HFFc6 (cell line): ENCODE results near the gene COPZ1. TPM values are rescaled to one million over a fixed set of nuclear protein-coding genes. Genes with fewer than 3 reads are reported as not detected.

Experiments
- DNase-seq: peaks from one replicate; pipeline ENCODE4 v3.0.0-alpha.2; 2018
- H3K27ac Mint-ChIP-seq: 2 replicates; pipeline ENCODE4 v1.8.0; 2020; ENCODE audit warnings: mild to moderate bottlenecking, mixed read lengths
- H3K27me3 Mint-ChIP-seq: 2 replicates; pipeline ENCODE4 v1.8.0; 2021; ENCODE audit warnings: mild to moderate bottlenecking, moderate library complexity, mixed read lengths; ENCODE audit not compliant: insufficient read depth
- H3K36me3 Mint-ChIP-seq: 2 replicates; pipeline ENCODE4 v1.8.0; 2021; ENCODE audit warnings: low read depth, mixed read lengths
- H3K4me1 Mint-ChIP-seq: 2 replicates; pipeline ENCODE4 v1.8.0; 2020; ENCODE audit warnings: low read depth, mixed read lengths
- H3K4me3 Mint-ChIP-seq: 2 replicates; pipeline ENCODE4 v1.8.0; 2020; ENCODE audit warnings: mild to moderate bottlenecking, moderate library complexity, mixed read lengths
- H3K9me3 Mint-ChIP-seq: 2 replicates; pipeline ENCODE4 v1.8.0; 2020; ENCODE audit warnings: mild to moderate bottlenecking, mixed read lengths
- total RNA-seq, 6 experiments: library from RNA; stranded (reverse); fragmentation: NEBNext Ultra II Directional; extraction: Animal tissue kit (Norgen Biotek cat#: 25700); gene quantifications; 2 replicates in 1 of 6; 3 replicates in 5 of 6; pipeline ENCODE4 v1.2.3, GENCODE V29; 2021
- TF ChIP-seq, protein P1 (sequence below): fragments of 200-600 bp; sonication (generic); IDR thresholded peaks from 2 replicates; pipeline ENCODE4 v1.5.0; 2021; ENCODE audit warnings: antibody characterized with exemption, mild to moderate bottlenecking

The COPZ1 gene
- total RNA-seq, 6 experiments from 2014 or later: 178 to 225 (median 200) TPM

- no peak overlapping the region for H3K4me3 Mint-ChIP-seq
- no peaks in the 10 kb centered on the region; the same call in 1 of the 2 replicates for H3K27me3 Mint-ChIP-seq
- peaks cover 54% of the 10 kb centered on the region for H3K4me1 Mint-ChIP-seq
- H3K27ac Mint-ChIP-seq: peak overlapping the region; percentile 46
- H3K36me3 Mint-ChIP-seq: no peaks in the 10 kb centered on the region
- DNase-seq: no peak
- H3K9me3 Mint-ChIP-seq: no peaks in the 10 kb centered on the region
- TF ChIP-seq, protein P1, sequence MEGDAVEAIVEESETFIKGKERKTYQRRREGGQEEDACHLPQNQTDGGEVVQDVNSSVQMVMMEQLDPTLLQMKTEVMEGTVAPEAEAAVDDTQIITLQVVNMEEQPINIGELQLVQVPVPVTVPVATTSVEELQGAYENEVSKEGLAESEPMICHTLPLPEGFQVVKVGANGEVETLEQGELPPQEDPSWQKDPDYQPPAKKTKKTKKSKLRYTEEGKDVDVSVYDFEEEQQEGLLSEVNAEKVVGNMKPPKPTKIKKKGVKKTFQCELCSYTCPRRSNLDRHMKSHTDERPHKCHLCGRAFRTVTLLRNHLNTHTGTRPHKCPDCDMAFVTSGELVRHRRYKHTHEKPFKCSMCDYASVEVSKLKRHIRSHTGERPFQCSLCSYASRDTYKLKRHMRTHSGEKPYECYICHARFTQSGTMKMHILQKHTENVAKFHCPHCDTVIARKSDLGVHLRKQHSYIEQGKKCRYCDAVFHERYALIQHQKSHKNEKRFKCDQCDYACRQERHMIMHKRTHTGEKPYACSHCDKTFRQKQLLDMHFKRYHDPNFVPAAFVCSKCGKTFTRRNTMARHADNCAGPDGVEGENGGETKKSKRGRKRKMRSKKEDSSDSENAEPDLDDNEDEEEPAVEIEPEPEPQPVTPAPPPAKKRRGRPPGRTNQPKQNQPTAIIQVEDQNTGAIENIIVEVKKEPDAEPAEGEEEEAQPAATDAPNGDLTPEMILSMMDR: no peak
Measured at GRCh38 chr12:54371328-54372112, 46.6 kb downstream of the COPZ1 start.

DNA sequence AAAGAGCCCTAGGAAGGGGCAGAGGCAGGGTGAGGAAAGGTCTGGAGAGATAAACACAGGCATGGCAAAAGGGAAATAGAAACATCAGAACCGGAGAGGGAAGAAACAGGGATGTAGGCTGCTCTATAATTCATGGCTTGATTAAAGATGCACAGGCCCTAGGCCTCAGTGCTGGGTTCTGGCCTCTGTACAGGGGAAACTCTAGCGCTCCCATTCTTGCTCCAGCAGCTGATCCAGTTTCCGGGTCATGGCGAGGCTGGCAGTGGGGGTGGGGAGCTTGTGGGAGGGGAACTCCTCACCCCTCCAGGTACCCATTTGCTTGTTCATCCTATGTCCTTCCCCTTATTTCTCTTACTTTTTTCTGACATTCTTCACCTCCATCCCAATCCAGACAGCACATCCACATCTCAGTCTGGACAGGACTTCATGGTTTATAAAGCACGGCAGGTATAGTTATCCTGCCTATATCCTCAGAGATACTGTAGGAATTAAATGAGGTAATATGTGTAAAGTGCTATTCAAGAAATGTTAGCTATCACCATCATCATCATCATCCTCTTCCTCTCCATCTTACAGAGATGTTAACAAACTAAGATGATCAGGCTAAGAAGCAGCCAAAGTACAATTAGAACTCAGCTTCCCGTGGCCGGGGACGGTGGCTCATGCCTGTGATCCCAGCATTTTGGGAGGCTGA is 47.3 kb downstream of the COPZ1 start:
- no peak for DNase-seq
- TF ChIP-seq, protein P1: no peak
- Mint-ChIP-seq H3K27ac (peak overlapping the region; percentile 46), H3K36me3 (no peaks in the 10 kb centered on the region), H3K4me1 (peaks cover 53% of the 10 kb centered on the region), H3K27me3 (no peaks in the 10 kb centered on the region; the same call in 1 of the 2 replicates), H3K4me3 (no peak overlapping the region), H3K9me3 (no peaks in the 10 kb centered on the region)

- DNase-seq: no peak
- H3K36me3 Mint-ChIP-seq: no peaks in the 10 kb centered on the region
- no peaks in the 10 kb centered on the region for H3K9me3 Mint-ChIP-seq
- no peaks in the 10 kb centered on the region; the same call in 1 of the 2 replicates for H3K27me3 Mint-ChIP-seq
- TF ChIP-seq, protein P1: no peak
- no peak overlapping the region for H3K4me3 Mint-ChIP-seq
- no peak overlapping the region for H3K27ac Mint-ChIP-seq
- H3K4me1 Mint-ChIP-seq: peaks cover 43% of the 10 kb centered on the region
Measured at GRCh38 chr12:54373649-54374561, 49.0 kb downstream of the COPZ1 start.

- TF ChIP-seq, protein P1: no peak
- Mint-ChIP-seq H3K4me3 (no peak overlapping the region), H3K4me1 (peaks cover 41% of the 10 kb centered on the region), H3K36me3 (no peaks in the 10 kb centered on the region), H3K27ac (no peak overlapping the region), H3K9me3 (no peaks in the 10 kb centered on the region), H3K27me3 (no peaks in the 10 kb centered on the region; the same call in 1 of the 2 replicates)
- DNase-seq: no peak
Measured at GRCh38 chr12:54374562-54375258, 49.8 kb downstream of the COPZ1 start.

DNA sequence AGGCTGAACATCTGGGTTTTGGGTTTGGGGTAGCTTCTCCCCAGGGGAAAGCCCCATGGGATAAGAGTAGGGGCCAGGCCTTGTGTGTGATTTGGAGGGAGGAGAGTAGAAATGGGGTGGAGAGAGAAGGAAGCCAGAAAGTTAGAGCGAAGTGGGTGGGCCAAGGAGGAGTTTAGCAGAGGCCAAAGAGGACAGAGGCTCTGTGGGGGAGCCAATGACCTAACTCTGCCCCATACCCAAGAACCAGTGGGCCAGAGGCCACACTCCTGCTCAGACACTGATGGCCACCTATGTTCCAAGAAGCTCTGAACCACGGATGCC is 50.3 kb downstream of the COPZ1 start:
- Mint-ChIP-seq H3K4me1 (peaks cover 44% of the 10 kb centered on the region), H3K36me3 (no peaks in the 10 kb centered on the region), H3K4me3 (no peak overlapping the region), H3K27ac (no peak overlapping the region), H3K9me3 (no peaks in the 10 kb centered on the region), H3K27me3 (no peaks in the 10 kb centered on the region; the same call in 1 of the 2 replicates)
- no peak for DNase-seq
- TF ChIP-seq, protein P1: no peak
